NCI-H748 (cell line): ENCODE measurements around the gene AGXT2.

Experiments used
- DNase-seq: peaks from one replicate; lab custom pipeline; 2025; ENCODE audit not compliant: unreplicated experiment; lab: John Stamatoyannopoulos, UW

AGXT2 gene, protein sequence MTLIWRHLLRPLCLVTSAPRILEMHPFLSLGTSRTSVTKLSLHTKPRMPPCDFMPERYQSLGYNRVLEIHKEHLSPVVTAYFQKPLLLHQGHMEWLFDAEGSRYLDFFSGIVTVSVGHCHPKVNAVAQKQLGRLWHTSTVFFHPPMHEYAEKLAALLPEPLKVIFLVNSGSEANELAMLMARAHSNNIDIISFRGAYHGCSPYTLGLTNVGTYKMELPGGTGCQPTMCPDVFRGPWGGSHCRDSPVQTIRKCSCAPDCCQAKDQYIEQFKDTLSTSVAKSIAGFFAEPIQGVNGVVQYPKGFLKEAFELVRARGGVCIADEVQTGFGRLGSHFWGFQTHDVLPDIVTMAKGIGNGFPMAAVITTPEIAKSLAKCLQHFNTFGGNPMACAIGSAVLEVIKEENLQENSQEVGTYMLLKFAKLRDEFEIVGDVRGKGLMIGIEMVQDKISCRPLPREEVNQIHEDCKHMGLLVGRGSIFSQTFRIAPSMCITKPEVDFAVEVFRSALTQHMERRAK

DNA sequence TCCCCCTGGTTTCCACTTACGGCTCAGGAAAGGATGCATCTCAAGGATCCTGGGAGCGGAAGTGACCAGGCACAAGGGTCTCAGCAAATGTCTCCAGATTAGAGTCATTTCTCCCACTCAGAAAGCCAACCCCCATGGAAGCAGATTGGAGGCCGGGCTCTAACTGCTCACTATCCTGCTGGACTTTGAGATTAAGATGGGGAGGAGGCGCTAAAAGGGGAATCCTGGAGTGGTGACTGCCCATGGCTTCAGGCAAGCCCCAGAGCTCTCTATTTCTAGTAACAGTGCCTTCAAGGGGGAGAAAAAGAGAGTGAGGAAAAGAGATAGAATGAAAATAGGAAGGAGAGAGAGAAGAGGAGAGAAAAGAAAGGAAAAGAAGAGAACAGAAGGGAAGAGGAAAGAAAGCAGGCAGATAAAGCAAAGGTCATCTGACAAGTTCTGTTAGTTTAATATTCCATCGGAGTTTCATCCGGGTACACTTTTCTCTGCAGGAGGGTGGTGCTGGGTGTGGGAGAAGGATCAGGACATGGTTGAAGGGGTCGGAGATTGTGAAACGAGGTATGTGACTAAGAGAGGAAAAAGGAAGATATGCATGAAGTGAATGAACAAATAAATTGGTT, at the start of gene AGXT2:
Gene AGXT2, minus strand, starts transcription at position 165 of the 620 bp plus-strand sequence. Its CDS starts 57 bp downstream, at position 108.
- DNase-seq: no peak

DNA sequence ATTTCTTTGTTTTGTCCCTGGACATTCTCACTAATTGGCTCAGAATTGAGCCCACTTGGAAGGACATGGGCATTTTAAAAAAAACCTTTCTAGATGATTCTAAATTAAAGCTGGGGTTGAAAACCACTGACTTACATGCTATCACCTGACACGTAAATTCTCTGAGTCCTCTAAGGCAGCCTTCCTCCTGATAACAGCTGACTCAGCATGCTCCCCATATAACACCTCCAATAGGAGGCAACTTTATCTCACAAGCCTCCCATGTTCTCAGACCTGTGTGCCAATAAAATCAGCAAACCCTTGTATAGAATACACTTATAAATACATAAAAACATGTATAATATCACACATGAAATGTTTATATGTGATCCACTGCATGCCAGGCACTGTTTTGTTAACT, 49.2 kb upstream of the AGXT2 start:
- DNase-seq: no peak

DNA sequence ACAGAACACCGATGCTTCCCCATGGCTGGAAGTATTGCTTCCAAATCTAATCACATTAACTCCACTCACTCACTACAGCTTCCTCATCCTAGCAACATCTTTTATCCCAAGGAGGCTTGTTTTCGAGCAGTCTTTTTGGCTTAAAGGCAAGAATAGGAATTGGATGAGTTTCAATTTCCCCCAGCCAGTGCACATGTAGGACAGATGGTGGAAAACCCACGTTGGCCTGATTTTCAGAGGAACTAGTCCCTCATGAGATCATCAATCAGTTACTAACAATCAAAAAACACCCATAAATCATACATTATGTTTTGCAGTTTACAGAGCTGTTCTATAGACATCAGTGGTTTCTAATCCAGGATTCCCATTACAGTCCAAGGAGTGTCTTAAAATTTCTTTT, 48.5 kb upstream of the AGXT2 start:
- no peak for DNase-seq

DNA sequence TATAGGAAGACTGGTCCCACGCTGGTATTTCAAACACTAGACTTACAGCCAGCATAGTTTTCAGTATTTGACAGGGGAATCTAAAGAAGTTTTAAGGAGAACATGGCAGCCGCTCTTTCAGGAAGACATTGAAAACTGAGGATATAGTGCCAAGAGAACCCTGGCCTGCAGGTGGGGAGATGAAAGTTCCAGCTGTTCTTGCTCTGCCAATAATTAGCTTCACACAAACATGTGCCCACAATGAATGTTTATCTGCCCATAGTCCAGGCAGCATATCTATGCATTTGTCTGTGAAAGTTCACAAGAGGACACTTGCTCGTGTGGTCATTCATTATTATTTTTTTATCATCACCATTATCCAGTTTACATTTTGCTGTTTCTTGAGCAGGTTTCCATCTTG, 47.6 kb upstream of the AGXT2 start:
- no peak for DNase-seq

DNA sequence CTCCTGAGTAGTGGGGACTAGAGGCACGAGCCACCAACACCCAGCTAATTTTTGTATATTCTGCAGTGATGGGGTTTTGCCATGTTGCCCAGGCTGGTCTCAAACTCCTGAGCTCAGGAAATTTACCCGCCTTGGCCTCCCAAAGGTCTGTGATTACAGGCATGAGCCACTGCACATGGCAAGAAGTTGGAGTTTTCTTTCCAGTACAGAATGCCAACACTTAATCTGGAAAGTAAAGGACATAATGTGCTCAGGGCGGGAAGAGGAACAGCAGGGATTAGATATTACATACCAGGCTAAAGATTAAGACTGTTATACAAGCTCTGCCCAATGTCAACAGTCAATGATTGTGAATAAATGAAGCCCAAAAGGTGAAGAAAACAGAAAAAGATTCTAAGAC, 47.2 kb upstream of the AGXT2 start:
- DNase-seq: no peak

DNA sequence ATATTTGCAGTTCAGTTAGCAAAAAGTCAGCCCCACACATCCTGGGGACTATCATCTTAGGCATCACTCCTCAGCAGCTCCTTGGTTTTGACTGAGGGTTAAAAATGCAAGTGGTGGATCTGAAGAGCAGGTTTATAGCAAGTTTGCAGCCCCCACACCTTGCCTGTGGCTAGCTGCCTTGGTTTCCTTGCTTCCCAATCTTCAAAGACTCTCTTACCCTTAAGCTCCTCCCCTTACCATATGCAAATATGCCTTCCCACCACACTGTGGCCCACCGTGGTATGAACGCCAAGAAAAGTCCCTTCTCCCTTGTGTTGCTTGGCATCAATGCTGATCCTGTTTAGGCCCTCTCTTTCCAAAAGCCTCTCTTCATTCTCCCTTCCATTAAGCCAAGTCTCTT, 45.0 kb upstream of the AGXT2 start:
- no peak for DNase-seq

DNA sequence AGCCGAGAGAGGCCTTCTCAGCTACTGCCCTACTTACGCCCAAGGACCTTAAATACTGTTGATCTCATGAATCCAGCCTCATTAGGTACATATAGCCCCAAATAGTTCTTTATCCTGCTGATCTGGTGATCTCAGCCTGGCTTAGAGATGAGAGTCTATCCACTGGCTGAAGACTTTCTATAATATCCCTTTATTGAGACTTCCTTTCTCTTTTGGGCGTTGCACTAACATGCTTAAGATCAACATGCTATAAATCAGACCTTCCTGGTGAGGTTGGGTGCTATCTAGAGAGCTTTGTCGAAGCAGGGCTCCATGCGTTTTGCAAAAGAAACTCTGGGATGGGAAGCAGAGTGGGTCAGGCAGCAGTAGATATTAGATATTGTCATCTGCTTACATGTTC, 44.0 kb upstream of the AGXT2 start:
- DNase-seq: no peak

DNA sequence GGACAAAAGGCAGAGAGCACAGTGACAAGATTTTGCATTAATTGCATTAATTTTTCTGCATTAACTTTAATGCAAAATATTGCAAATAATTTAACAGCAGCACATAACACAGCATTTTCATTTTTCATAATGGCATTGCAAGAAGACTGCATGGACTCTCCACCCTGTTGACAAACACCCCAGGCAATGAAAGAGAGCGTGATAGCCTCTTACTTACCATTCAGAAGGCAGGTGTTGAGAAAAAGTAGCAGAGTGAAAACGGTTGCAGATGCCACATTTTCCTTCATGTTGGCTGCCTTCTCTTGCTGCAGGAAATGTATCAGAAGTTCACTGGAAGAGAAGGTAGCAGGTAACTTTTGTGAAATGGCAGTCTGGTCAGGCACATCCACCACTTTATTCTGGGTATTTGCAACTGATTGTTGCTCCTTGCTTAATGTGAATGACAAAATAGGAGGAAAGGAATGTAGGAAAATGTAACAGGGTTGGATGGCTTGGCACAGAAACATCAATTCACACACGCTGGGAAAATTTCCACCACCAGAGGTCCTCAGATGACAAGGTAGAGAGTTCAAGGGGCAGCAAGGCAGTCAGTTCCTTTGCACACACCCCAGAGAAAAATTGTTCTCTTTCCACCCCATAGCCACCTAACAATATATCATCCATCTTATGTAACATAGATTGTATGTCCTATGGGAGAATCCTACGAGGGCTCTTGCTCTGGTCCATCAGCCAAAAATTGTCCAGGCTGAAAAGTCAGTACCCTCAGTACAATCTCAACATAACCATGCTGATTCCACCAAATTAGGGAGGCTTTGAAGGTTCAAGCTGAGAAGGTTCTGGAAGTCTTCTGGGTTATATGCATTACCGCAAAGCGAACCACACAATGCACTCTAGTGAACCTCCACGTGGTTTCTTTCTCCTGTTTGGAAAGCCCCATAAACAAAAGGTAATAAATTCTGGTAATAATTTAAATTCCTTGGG, 41.9 kb upstream of the AGXT2 start:
- peak; percentile 74 for DNase-seq

DNA sequence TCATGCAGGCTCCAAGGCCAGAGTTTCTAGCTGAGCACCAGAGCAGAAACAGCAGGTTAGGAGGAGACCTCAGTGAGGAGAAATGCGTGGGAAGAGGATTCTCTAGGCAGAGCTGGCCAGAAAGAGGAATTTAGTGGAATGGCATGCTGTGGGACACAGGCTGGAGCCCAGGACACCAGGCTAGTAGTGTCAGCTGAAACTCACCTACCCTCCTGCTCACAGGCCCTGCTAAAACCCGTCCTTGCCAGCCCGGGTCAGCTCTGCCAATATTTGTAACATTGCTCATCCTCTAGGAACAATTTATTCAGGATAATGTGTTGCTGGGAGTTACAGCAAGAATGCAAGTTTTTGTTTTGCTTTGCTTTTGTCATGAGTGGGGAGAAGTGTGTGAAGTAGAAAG, 40.2 kb upstream of the AGXT2 start:
- DNase-seq: no peak

DNA sequence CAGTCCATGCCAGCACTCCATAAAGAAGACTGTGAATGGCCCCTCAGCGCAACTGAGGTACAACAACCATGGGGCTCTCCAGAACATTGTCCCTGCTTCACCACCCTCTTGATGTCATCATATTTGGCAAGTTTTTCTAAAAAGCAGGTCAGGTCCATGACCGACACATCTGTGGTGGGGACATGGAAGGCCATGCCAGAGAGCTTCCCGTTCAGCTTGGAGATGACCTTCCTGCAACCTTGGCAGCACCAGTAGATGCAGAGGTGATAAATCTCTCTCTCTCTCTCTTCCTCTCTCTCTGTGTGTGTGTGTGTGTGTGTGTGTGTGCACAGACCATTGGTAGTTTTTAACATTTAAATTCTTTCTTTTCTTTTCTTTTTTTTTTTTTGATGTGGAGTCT, 35.4 kb upstream of the AGXT2 start:
- DNase-seq: no peak

DNA sequence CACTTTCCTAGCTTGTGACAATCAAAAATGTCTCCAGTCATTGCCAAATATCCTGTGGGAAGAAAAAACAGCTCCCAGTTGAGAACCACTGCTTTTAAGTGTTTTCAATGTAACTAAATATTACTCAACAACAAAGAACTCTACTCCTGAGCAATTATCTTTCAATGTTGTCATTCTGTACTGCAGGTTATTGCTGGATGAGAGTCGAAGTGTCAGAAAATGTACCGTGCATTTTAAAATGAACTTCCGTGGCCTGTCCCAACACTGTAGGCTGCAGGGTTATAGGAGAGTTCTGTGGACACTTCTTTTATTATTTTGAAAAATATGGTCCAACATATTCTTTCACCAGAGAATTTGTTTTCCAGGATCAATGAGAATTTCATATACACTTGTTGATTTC, 34.8 kb upstream of the AGXT2 start:
- DNase-seq: no peak

DNA sequence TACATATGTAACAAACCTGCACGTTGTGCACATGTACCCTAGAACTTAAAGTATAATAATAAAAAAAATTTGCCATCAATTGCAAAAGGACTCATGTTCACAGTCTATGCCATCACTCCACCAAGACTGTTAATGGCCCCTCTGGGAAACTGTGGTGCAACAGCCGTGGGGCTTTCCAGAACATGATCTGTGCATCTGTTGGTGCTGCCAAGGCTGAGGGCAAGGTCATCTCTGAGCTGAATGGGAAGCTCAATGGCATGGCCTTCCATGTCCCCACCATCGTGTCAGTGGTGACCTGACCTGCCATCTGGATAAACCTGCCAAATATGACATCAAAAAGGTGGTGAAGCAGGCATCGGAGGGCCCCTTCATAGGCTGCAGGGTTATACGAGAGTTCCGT, 33.4 kb upstream of the AGXT2 start:
- DNase-seq: no peak

DNA sequence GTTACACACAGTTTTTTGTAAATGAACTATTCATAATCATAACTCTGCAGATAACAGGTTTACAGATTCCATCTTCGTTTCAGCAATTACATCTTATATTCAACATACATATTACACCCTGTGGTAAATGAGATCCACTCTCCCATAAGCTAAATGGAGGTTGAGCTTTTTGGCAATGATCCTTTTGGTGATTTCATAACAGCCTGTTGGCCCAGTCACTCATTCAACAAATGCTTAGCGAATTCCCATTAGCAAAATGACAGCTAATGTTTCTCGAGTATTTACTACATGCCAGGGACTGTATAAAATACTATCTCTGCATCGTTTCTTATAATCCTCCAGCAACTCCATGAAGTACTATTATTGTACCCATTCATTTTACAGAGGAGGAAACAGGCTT, 25.4 kb upstream of the AGXT2 start:
- no peak for DNase-seq

DNA sequence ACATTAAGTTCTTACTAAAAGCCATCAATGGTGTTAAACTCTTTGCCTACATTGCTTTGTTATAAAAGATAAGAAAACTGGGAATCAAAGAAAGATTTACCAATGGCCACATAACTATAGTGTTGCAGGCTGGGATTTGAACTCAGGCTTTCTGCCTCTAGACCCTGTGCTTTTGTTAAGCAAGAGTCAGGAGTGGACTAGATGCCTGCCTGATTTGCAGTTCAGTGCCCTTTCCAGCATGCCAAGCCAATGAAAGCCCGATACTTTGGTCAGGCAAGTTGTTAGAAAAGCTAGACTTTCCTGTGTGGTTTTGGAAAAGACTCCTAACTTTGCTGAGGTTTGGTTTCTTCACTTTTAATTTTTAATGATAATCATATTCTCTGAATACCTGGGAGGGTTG, 21.4 kb upstream of the AGXT2 start:
- DNase-seq: no peak

DNA sequence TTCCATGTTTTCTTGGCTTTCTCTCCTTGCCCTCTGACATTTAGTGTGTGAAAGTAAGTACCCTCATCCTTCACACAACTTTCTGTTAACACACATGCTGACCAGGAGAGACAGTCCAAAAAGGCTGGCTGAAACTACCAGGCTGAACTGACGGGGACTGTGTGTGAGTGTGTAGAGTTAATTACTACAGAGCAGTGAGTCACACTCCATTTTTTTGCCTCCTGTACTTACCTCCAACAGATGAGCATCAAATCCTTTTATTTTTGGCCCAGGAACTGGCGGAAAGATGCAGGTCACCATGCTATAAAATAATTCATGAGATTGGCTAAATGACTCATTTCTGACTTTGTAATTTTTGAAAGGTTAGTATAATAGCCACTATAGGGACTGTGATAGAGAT, 20.2 kb upstream of the AGXT2 start:
- DNase-seq: no peak

DNA sequence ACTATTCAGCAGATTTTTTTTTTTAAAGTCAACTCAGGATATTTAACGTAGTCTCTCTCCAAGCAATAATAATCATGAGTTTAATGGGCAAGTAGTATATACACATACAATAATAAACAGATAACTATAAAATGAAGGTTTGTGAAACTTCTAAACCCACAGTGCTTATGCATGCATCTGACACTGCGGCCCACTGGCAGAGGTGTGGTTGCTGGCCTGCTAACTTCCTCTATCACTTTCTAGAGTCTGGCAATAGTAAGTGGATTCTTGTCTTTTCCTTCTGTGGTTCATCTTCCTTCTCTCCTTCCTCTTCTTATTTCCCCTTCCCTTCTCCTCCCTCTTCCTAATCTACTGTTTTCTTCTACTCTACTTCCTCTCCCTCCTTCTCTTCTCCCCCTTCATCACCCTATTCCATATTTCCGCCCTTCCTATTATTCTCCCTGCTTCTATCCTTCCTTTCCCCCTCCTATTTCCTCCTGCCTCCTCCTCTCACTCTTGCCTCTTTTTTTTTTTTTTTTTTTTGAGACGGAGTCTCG, 18.6 kb upstream of the AGXT2 start:
- DNase-seq: no peak

DNA sequence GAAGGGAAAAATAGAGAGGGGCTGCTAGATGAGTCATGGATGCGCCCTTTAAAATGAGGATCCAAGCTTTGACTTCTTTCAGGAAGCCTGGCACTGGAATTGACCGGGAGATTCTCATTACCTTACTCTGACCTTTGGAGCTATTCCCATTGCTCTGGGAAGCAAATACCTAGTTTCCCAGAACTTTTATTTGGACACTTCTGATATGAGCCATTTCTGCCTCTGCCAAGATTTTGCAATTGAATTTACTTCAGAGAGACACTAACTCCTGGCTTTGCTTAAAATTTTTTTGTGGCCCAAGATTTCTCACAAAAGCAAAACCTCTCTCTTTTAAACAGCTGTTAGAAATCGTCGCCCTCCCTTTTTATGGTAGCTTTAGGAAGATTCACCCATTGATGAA, 15.7 kb upstream of the AGXT2 start:
- DNase-seq: no peak

DNA sequence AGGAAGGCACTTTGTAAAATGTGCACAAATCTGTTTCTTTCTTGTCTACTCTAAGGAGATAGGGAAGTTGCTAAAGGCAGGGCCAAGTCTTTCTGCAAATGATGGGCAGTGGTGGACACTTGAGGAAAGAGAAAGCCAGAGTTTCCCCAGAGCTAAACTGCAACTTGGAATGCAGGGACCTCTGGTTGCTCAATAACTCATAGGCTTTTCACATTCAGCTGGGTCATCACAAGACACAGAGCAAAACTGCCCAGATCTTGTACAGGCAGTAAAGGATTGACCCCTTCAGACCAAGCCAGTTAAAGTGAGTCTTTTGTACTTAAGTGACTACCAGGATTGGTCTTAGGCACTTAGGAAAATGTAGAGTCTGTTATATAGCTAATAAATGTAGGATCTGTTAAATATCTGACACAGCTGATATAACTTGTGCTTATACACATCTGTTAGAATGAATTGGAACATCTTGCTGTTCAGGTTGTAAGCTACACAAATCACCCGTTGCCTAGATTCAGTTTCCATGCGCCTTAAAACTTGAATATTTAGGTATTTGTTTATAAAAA, 13.5 kb upstream of the AGXT2 start:
- no peak for DNase-seq

DNA sequence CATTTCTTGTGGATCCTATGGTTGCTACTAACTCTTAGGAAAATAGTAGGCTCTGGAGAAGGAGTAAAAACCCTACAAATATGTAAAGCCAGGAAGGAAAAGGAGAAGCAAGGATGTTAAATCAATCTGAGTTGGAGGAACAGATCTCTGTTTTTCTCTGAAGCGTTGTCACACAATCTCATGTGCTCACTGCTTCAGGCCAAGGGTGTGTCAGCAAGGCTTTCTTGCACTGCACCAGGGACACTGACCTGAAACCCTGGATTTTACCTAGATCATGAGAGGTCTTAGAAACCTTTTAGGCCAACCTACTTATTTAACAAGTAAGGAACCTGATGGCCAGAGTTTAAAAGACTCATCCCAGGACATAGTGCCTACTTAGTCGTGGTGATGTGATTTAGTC, 12.5 kb upstream of the AGXT2 start:
- DNase-seq: no peak

DNA sequence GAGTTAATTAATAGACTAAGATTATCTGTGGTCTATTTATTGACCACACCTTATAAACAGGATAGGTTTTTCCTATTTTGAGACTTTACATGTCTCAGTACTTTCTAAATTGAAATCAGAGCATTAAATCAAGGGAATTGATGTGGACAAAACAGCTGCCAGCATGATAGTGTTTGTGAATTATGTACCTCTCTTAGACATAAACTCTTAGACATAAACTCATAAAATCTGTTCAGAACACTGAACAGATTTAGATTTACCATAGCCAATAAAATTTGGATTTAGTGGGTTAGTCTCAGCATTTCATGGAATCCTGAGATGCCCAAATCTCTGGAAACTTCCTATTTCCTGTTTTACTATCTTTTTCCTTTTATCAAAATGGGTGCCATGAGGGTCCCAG, 11.5 kb upstream of the AGXT2 start:
- no peak for DNase-seq

DNA sequence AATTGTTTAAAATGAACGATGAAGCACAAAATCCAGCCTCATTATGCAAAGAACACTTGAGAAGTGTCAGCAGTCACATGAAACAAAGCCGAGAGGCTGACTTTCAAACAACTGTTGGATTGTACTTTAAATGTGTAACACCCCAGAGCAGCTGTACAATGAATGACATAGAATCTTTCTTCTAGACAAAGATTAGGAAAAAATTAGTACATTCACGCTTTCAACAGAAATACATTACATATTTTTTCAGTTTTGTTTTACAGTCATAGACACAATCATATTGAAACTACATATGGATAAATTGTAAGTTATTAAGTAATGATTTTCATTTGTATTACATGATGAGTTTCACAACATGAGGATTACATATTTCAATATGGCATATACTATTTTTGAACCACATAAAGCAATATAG, 10.6 kb upstream of the AGXT2 start:
- DNase-seq: no peak
